ENCODE measurements around the gene GLIPR1L2.

GLIPR1L2 gene

DNA sequence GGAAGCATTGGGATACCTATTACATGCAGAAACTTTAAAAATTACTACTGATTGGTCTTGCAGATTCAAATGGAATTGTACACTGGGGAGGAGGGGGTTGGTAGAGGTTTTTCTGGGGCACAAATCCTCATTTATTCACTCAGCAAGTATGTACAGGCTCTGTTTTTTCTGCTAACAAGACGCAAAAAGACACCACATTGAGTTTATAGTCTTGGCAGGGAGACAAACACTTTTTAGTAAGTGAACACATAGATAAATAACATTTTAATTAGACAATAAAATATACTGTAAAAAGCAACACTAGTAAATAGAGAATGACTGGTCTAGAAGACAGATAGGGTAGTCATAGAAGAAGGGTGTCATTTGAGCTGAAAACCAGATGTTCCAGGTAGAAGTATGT is 23.8 kb downstream of the GLIPR1L2 start:
- ATAC-seq, result no peak
- TF ChIP-seq ZNF70 (CRISPR knock-in tag; IDR thresholded peaks at IDR 0.05) (no peak), TCF4 (CRISPR knock-in tag; IDR thresholded peaks at IDR 0.05; ENCODE audit: borderline replicate concordance) (no peak), ZFP30 (CRISPR knock-in tag; IDR thresholded peaks at IDR 0.05) (no peak), RARB (CRISPR knock-in tag; IDR thresholded peaks at IDR 0.05) (no peak), BACH2 (CRISPR knock-in tag; IDR thresholded peaks at IDR 0.05; ENCODE audit: borderline replicate concordance) (no peak), OSR1 (CRISPR knock-in tag; IDR thresholded peaks at IDR 0.05) (no peak), ZNF565 (CRISPR knock-in tag; conservative IDR thresholded peaks at IDR 0.05; ENCODE audit: low read depth) (no peak), TOX (CRISPR knock-in tag; IDR thresholded peaks at IDR 0.05; ENCODE audit: borderline replicate concordance) (no peak), ZFP3 (CRISPR knock-in tag; IDR thresholded peaks at IDR 0.05) (no peak), PPARA (CRISPR knock-in tag; IDR thresholded peaks at IDR 0.05; ENCODE audit: borderline replicate concordance) (no peak)
- TF ChIP-seq, protein P1, sequence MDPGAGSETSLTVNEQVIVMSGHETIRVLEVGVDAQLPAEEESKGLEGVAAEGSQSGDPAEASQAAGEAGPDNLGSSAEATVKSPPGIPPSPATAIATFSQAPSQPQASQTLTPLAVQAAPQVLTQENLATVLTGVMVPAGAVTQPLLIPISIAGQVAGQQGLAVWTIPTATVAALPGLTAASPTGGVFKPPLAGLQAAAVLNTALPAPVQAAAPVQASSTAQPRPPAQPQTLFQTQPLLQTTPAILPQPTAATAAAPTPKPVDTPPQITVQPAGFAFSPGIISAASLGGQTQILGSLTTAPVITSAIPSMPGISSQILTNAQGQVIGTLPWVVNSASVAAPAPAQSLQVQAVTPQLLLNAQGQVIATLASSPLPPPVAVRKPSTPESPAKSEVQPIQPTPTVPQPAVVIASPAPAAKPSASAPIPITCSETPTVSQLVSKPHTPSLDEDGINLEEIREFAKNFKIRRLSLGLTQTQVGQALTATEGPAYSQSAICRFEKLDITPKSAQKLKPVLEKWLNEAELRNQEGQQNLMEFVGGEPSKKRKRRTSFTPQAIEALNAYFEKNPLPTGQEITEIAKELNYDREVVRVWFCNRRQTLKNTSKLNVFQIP (CRISPR knock-in tag; IDR thresholded peaks at IDR 0.05; ENCODE audit: borderline replicate concordance, low read depth), result no peak
- TF ChIP-seq, protein P2, sequence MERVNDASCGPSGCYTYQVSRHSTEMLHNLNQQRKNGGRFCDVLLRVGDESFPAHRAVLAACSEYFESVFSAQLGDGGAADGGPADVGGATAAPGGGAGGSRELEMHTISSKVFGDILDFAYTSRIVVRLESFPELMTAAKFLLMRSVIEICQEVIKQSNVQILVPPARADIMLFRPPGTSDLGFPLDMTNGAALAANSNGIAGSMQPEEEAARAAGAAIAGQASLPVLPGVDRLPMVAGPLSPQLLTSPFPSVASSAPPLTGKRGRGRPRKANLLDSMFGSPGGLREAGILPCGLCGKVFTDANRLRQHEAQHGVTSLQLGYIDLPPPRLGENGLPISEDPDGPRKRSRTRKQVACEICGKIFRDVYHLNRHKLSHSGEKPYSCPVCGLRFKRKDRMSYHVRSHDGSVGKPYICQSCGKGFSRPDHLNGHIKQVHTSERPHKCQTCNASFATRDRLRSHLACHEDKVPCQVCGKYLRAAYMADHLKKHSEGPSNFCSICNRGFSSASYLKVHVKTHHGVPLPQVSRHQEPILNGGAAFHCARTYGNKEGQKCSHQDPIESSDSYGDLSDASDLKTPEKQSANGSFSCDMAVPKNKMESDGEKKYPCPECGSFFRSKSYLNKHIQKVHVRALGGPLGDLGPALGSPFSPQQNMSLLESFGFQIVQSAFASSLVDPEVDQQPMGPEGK (CRISPR knock-in tag; IDR thresholded peaks at IDR 0.05; ENCODE audit: borderline replicate concordance), result no peak
- TF ChIP-seq, protein P3, sequence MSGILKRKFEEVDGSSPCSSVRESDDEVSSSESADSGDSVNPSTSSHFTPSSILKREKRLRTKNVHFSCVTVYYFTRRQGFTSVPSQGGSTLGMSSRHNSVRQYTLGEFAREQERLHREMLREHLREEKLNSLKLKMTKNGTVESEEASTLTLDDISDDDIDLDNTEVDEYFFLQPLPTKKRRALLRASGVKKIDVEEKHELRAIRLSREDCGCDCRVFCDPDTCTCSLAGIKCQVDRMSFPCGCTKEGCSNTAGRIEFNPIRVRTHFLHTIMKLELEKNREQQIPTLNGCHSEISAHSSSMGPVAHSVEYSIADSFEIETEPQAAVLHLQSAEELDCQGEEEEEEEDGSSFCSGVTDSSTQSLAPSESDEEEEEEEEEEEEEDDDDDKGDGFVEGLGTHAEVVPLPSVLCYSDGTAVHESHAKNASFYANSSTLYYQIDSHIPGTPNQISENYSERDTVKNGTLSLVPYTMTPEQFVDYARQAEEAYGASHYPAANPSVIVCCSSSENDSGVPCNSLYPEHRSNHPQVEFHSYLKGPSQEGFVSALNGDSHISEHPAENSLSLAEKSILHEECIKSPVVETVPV (CRISPR knock-in tag; IDR thresholded peaks at IDR 0.05), result no peak
- TF ChIP-seq, protein P4, sequence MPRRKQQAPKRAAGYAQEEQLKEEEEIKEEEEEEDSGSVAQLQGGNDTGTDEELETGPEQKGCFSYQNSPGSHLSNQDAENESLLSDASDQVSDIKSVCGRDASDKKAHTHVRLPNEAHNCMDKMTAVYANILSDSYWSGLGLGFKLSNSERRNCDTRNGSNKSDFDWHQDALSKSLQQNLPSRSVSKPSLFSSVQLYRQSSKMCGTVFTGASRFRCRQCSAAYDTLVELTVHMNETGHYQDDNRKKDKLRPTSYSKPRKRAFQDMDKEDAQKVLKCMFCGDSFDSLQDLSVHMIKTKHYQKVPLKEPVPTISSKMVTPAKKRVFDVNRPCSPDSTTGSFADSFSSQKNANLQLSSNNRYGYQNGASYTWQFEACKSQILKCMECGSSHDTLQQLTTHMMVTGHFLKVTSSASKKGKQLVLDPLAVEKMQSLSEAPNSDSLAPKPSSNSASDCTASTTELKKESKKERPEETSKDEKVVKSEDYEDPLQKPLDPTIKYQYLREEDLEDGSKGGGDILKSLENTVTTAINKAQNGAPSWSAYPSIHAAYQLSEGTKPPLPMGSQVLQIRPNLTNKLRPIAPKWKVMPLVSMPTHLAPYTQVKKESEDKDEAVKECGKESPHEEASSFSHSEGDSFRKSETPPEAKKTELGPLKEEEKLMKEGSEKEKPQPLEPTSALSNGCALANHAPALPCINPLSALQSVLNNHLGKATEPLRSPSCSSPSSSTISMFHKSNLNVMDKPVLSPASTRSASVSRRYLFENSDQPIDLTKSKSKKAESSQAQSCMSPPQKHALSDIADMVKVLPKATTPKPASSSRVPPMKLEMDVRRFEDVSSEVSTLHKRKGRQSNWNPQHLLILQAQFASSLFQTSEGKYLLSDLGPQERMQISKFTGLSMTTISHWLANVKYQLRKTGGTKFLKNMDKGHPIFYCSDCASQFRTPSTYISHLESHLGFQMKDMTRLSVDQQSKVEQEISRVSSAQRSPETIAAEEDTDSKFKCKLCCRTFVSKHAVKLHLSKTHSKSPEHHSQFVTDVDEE (CRISPR knock-in tag; IDR thresholded peaks at IDR 0.05), result no peak

DNA sequence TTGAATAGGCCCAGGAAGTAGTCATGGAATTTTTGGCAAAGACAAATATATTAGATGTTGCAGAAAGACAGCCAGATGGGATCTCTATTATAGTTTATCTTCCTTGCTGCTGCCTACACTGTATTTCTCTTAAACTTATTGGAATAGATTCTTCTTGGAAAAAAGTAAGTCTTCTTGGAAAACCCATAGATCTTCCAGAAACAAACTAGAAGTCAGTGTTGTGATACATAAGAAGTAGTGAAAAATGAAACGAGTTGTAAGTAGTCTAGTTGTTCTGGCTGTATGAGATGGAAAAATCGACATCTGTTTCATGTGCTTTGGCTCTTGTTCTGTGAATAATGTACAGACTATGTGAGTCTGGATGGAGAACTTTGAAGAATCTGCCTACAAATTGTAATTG is 29.0 kb downstream of the GLIPR1L2 start:
- TF ChIP-seq GLIS3 (CRISPR knock-in tag; IDR thresholded peaks at IDR 0.05), result no peak
- no peak for TF ChIP-seq TCF4 (CRISPR knock-in tag; IDR thresholded peaks at IDR 0.05; ENCODE audit: borderline replicate concordance)
- no peak for TF ChIP-seq TOX (CRISPR knock-in tag; IDR thresholded peaks at IDR 0.05; ENCODE audit: borderline replicate concordance)
- TF ChIP-seq ZC3H10 (CRISPR knock-in tag; IDR thresholded peaks at IDR 0.05), result no peak
- TF ChIP-seq SNAI2 (CRISPR knock-in tag; IDR thresholded peaks at IDR 0.05), result no peak
- no peak for TF ChIP-seq RARB (CRISPR knock-in tag; IDR thresholded peaks at IDR 0.05)
- TF ChIP-seq ZFP3 (CRISPR knock-in tag; IDR thresholded peaks at IDR 0.05), result no peak
- TF ChIP-seq ISL1 (CRISPR knock-in tag; IDR thresholded peaks at IDR 0.05), result no peak
- no peak for TF ChIP-seq PPARA (CRISPR knock-in tag; IDR thresholded peaks at IDR 0.05; ENCODE audit: borderline replicate concordance)
- TF ChIP-seq, protein P4 (CRISPR knock-in tag; IDR thresholded peaks at IDR 0.05), result no peak
- TF ChIP-seq, protein P5, sequence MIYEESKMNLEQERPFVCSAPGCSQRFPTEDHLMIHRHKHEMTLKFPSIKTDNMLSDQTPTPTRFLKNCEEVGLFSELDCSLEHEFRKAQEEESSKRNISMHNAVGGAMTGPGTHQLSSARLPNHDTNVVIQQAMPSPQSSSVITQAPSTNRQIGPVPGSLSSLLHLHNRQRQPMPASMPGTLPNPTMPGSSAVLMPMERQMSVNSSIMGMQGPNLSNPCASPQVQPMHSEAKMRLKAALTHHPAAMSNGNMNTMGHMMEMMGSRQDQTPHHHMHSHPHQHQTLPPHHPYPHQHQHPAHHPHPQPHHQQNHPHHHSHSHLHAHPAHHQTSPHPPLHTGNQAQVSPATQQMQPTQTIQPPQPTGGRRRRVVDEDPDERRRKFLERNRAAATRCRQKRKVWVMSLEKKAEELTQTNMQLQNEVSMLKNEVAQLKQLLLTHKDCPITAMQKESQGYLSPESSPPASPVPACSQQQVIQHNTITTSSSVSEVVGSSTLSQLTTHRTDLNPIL (CRISPR knock-in tag; IDR thresholded peaks at IDR 0.05; ENCODE audit: low read depth), result no peak
- no peak for TF ChIP-seq ZNF70 (CRISPR knock-in tag; IDR thresholded peaks at IDR 0.05)
- TF ChIP-seq ESRRG (CRISPR knock-in tag; IDR thresholded peaks at IDR 0.05), result no peak
- no peak for TF ChIP-seq ARNTL (CRISPR knock-in tag; IDR thresholded peaks at IDR 0.05; ENCODE audit: borderline replicate concordance, low read depth)
- no peak for TF ChIP-seq OSR1 (CRISPR knock-in tag; IDR thresholded peaks at IDR 0.05)
- TF ChIP-seq, protein P1 (CRISPR knock-in tag; IDR thresholded peaks at IDR 0.05; ENCODE audit: borderline replicate concordance, low read depth), result no peak
- TF ChIP-seq ZNF565 (CRISPR knock-in tag; conservative IDR thresholded peaks at IDR 0.05; ENCODE audit: low read depth), result no peak
- TF ChIP-seq BACH2 (CRISPR knock-in tag; IDR thresholded peaks at IDR 0.05; ENCODE audit: borderline replicate concordance), result no peak
- TF ChIP-seq ZFP30 (CRISPR knock-in tag; IDR thresholded peaks at IDR 0.05), result no peak
- no peak for TF ChIP-seq CSDC2 (CRISPR knock-in tag; IDR thresholded peaks at IDR 0.05)

More for the DNA sequence above, 29.0 kb downstream of the GLIPR1L2 start:
- ATAC-seq, result no peak; the same call in 2 of the 3 replicates

Measured in SK-N-SH treated with all-trans-retinoic acid at 6 μM for 48 hours (cell line).